Vagina (tissue), 2 donors: Measurements from ENCODE around the gene MEGF8. TPM values are rescaled to one million over a fixed set of nuclear protein-coding genes. Genes with fewer than 3 reads are reported as not detected.

Source experiments
- DNase-seq, 2 donors: peaks; one replicate each; pipeline ENCODE4 v3.0.0-alpha.2; 2017; ENCODE audit errors: extremely low spot score in 2 of 2
- H3K27ac ChIP-seq: fragments of 200-600 bp; sonication (generic); one replicate; pipeline ENCODE4 v1.5.1; 2019
- H3K27me3 ChIP-seq: fragments of 200-600 bp; sonication (generic); one replicate; pipeline ENCODE4 v1.5.1; 2019
- H3K36me3 ChIP-seq, 2 donors: fragments of 200-600 bp; sonication (generic); one replicate each; pipeline ENCODE4 v1.5.1; 2017 to 2019
- H3K4me1 ChIP-seq: fragments of 200-600 bp; sonication (generic); one replicate; pipeline ENCODE4 v1.5.1; 2019
- H3K4me3 ChIP-seq, 2 donors: fragments of 200-600 bp; sonication (generic); 1 replicate in 1 of 2; 2 replicates in 1 of 2; pipeline ENCODE4 v1.5.1; 2016 to 2019
- H3K9me3 ChIP-seq: fragments of 200-600 bp; sonication (generic); one replicate; pipeline ENCODE4 v1.5.1; 2019
- CTCF ChIP-seq, 3 experiments: fragments of 450-650 bp in 2 of 3; fragments of 200-600 bp in 1 of 3; sonication (generic) in 1 of 3; IDR thresholded peaks; one replicate each; pipeline ENCODE4 v1.5.1; 2017 to 2019; ENCODE audit warnings: antibody characterized with exemption in 3 of 3, mild to moderate bottlenecking in 2 of 3, moderate library complexity in 2 of 3
- POLR2A ChIP-seq, 2 donors: fragments of 450-650 bp; IDR thresholded peaks; one replicate each; pipeline ENCODE4 v1.6.1; 2017; ENCODE audit warnings: antibody characterized with exemption in 2 of 2, mild to moderate bottlenecking in 2 of 2, moderate library complexity in 2 of 2
- POLR2AphosphoS5 ChIP-seq, 2 donors: sonication (generic); formaldehyde crosslinking; IDR thresholded peaks; one replicate each; pipeline ENCODE4 v1.9.0; 2017; ENCODE audit warnings: antibody characterized with exemption in 2 of 2, mild to moderate bottlenecking in 2 of 2, low read depth in 1 of 2; ENCODE audit not compliant: insufficient read depth in 1 of 2
- intact Hi-C: fragments of 100-400 bp; cut with DNase I; formaldehyde crosslinking; loops from one replicate; pipeline ENCODE4 v1.15.1; 2023
- total RNA-seq: library from RNA; depleted of rRNA; stranded (reverse); fragments of >200 nt; gene quantifications from one replicate; pipeline ENCODE4 v1.2.3, GENCODE V29; 2016

The MEGF8 gene
- total RNA-seq, 1 donor from 2014 or later: 13.5 TPM

DNA sequence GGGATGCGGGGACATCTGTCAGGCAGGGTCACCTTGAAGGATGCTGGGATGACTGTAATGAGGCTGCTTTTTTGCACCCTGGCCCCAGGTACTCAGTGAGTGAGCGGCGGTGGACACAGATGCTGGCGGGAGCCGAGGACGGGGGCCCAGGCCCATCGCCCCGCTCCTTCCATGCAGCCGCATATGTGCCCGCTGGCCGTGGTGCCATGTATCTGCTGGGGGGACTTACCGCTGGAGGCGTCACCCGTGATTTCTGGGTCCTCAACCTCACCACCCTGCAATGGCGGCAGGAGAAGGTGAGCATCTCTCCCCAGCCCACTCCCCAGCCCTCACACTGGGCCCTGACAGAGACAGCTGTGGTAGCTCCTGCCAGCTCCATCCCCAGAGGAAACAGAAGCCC is 31.3 kb downstream of the MEGF8 start:
- Histone ChIP-seq H3K4me3 (no peak overlapping the region), H3K4me1 (no peaks in the 10 kb centered on the region), H3K27ac (no peak overlapping the region), H3K36me3 (peaks cover 0 to 28% of the 10 kb centered on the region in 2 donors), H3K27me3 (no peaks in the 10 kb centered on the region), H3K9me3 (no peaks in the 10 kb centered on the region)
- DNase-seq: no peak
- TF ChIP-seq POLR2AphosphoS5 (IDR thresholded peaks at IDR 0.05; ENCODE audit: insufficient read depth in 1 of 2, low read depth in 1 of 2) (no peak), CTCF (IDR thresholded peaks at IDR 0.05) (no peak), POLR2A (IDR thresholded peaks at IDR 0.05) (no peak)
- intact Hi-C loops: no loop called here

- H3K27ac ChIP-seq: no peak overlapping the region
- no peaks in the 10 kb centered on the region for H3K4me1 ChIP-seq
- no peaks in the 10 kb centered on the region for H3K27me3 ChIP-seq
- peaks cover 0 to 28% of the 10 kb centered on the region in 2 donors for H3K36me3 ChIP-seq
- intact Hi-C loops: no loop called here
- no peak overlapping the region for H3K4me3 ChIP-seq
- TF ChIP-seq POLR2AphosphoS5 (IDR thresholded peaks at IDR 0.05; ENCODE audit: insufficient read depth in 1 of 2, low read depth in 1 of 2) (no peak), POLR2A (IDR thresholded peaks at IDR 0.05) (no peak), CTCF (IDR thresholded peaks at IDR 0.05) (no peak)
- no peak for DNase-seq
- H3K9me3 ChIP-seq: no peaks in the 10 kb centered on the region
Measured at GRCh38 chr19:42357290-42357689, 31.9 kb downstream of the MEGF8 start.

GRCh38 chr19:42360787-42361544 is 35.5 kb downstream of the MEGF8 start:
- no peak for TF ChIP-seq POLR2A (IDR thresholded peaks at IDR 0.05)
- TF ChIP-seq POLR2AphosphoS5 (IDR thresholded peaks at IDR 0.05; ENCODE audit: insufficient read depth in 1 of 2, low read depth in 1 of 2): no peak
- TF ChIP-seq CTCF (IDR thresholded peaks at IDR 0.05): no peak
- Histone ChIP-seq H3K9me3 (no peaks in the 10 kb centered on the region), H3K36me3 (peaks cover 0 to 25% of the 10 kb centered on the region in 2 donors), H3K4me1 (no peaks in the 10 kb centered on the region), H3K4me3 (no peak overlapping the region), H3K27me3 (no peaks in the 10 kb centered on the region), H3K27ac (no peak overlapping the region)
- DNase-seq: no peak
- intact Hi-C loops: no loop called here

DNA sequence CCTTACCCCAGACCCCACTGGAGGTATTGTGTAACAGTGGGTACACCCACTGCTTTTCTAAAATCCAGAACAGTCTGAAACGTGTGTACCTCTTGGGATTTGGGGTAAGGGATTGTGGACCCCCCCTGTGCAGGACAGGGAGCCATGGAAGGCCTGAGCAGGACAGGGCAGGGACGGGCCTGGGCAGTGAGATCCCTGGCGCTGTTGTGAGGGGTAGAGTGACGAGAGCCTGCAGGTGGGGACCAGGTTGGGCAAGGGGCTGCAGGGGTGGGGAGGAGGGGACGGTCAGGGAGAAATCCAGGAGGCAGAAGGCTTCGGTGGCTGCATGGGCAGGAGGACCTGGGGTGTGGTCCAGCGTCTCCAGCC is 36.1 kb downstream of the MEGF8 start:
- intact Hi-C loops: no loop called here
- TF ChIP-seq POLR2AphosphoS5 (IDR thresholded peaks at IDR 0.05; ENCODE audit: insufficient read depth in 1 of 2, low read depth in 1 of 2) (no peak), CTCF (IDR thresholded peaks at IDR 0.05) (no peak), POLR2A (IDR thresholded peaks at IDR 0.05) (no peak)
- no peaks in the 10 kb centered on the region for H3K4me1 ChIP-seq
- peaks cover 0 to 24% of the 10 kb centered on the region in 2 donors for H3K36me3 ChIP-seq
- no peak for DNase-seq
- H3K9me3 ChIP-seq: no peaks in the 10 kb centered on the region
- no peak overlapping the region for H3K27ac ChIP-seq
- H3K27me3 ChIP-seq: no peaks in the 10 kb centered on the region
- no peak overlapping the region for H3K4me3 ChIP-seq

DNA sequence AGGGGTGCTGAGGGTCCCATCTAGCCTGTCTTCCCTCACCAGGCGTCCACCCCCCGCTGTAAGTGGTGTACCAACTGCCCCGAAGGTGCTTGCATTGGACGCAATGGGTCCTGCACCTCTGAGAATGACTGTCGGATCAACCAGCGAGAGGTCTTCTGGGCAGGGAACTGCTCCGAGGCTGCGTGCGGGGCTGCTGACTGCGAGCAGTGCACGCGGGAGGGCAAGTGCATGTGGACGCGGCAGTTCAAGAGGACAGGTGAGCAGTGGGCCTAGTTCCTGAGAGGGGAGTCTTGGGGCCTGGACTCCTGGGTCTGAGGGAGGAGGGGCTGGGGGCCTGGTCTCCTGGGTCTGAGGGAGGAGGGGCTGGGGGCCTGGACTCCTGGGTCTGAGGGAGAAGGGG is 36.9 kb downstream of the MEGF8 start:
- Histone ChIP-seq H3K36me3 (peaks cover 0 to 24% of the 10 kb centered on the region in 2 donors), H3K9me3 (no peaks in the 10 kb centered on the region), H3K27ac (no peak overlapping the region), H3K27me3 (no peaks in the 10 kb centered on the region), H3K4me3 (no peak overlapping the region), H3K4me1 (no peaks in the 10 kb centered on the region)
- intact Hi-C loops: no loop called here
- TF ChIP-seq POLR2AphosphoS5 (IDR thresholded peaks at IDR 0.05; ENCODE audit: insufficient read depth in 1 of 2, low read depth in 1 of 2): no peak
- no peak for TF ChIP-seq CTCF (IDR thresholded peaks at IDR 0.05)
- TF ChIP-seq POLR2A (IDR thresholded peaks at IDR 0.05): no peak
- no peak for DNase-seq
